SK-MEL-5 (cell line): Measurements from ENCODE around the gene PRR16. TPM values are rescaled to one million over a fixed set of nuclear protein-coding genes. Genes with fewer than 3 reads are reported as not detected.
A peak's percentile ranks its signal among the peaks of the same experiment; 100 is the strongest.

Experiments used
- DNase-seq: peaks from one replicate; pipeline ENCODE4 v3.0.0-alpha.2; 2016; ENCODE audit warnings: low read depth, low spot score
- in situ Hi-C: cut with HindIII; loops from 2 replicates; pipeline ENCODE4 v1.10.0; 2016; ENCODE audit warnings: low sequenced_read_pairs, high pct_unique_total_duplicates, low pct_unique_long_range_greater_than_20kb
- small RNA-seq, 2 experiments: library from RNA; depleted of rRNA; stranded (forward); fragments of <200 nt; gene quantifications; one replicate each; pipeline ENCODE3, GENCODE V24; 2014
- total RNA-seq: library from RNA; depleted of rRNA; stranded (reverse); fragments of >200 nt; shearing (Covaris generic); gene quantifications from 2 replicates; pipeline ENCODE4 v1.2.3, GENCODE V29; 2014

The PRR16 gene
- total RNA-seq, 1 experiment from 2014 or later: 1.5 TPM

GRCh38 chr5:120730214-120730613 is 266.1 kb downstream of the PRR16 start:
- no peak for DNase-seq

GRCh38 chr5:120734033-120734432 is 269.9 kb downstream of the PRR16 start:
- in situ Hi-C loops: no loop called here
- no peak for DNase-seq

More at GRCh38 chr5:120730214-120730613, 266.1 kb downstream of the PRR16 start:
- in situ Hi-C loops: no loop called here

GRCh38 chr5:120735076-120735475 is 271.0 kb downstream of the PRR16 start:
- in situ Hi-C loops: no loop called here

More at GRCh38 chr5:120735076-120735475, 271.0 kb downstream of the PRR16 start:
- peak; percentile 28 for DNase-seq

Small RNA genes within 50 kb of the gene (small RNA-seq; reads per million reads assigned to genes)
- gene PRELID3BP8 (0 reads per million in 2 experiments), gene RNU4-69P (0 reads per million in 2 experiments)
